Left forelimb (tissue), 1 donor: Measurements from ENCODE around the gene DCTN1.
A peak's percentile ranks its signal among the peaks of the same experiment; 100 is the strongest.

Experiments used
- DNase-seq: peaks from one replicate; pipeline ENCODE4 v3.0.0-alpha.2; 2018; ENCODE audit warnings: low spot score

DCTN1 gene

GRCh38 chr2:74413001-74413698, 33.0 kb upstream of the DCTN1 start:
- DNase-seq = peak; percentile 64

GRCh38 chr2:74407682-74408081, 27.6 kb upstream of the DCTN1 start:
- DNase-seq = no peak

GRCh38 chr2:74406035-74406434, 25.9 kb upstream of the DCTN1 start:
- DNase-seq = no peak

- DNase-seq = no peak
Measured at GRCh38 chr2:74401891-74402290, 21.8 kb upstream of the DCTN1 start.

- DNase-seq = no peak
Measured at GRCh38 chr2:74399785-74400184, 19.7 kb upstream of the DCTN1 start.

- no peak for DNase-seq
Measured at GRCh38 chr2:74396149-74396548, 16.0 kb upstream of the DCTN1 start.

- no peak for DNase-seq
Measured at GRCh38 chr2:74393525-74393924, 13.4 kb upstream of the DCTN1 start.

- no peak for DNase-seq
Measured at GRCh38 chr2:74392449-74392743, 12.3 kb upstream of the DCTN1 start.

GRCh38 chr2:74391580-74392448, 11.7 kb upstream of the DCTN1 start:
- peak; percentile 92 for DNase-seq

GRCh38 chr2:74391209-74391579, 11.1 kb upstream of the DCTN1 start:
- no peak for DNase-seq

- no peak for DNase-seq
Measured at GRCh38 chr2:74390606-74391005, 10.5 kb upstream of the DCTN1 start.

GRCh38 chr2:74387346-74387745, 7.2 kb upstream of the DCTN1 start:
- DNase-seq = no peak

GRCh38 chr2:74385396-74385795, 5.3 kb upstream of the DCTN1 start:
- DNase-seq = no peak

GRCh38 chr2:74384051-74384450, 3.9 kb upstream of the DCTN1 start:
- no peak for DNase-seq

- DNase-seq = no peak
Measured at GRCh38 chr2:74383254-74383653, 3.1 kb upstream of the DCTN1 start.

- no peak for DNase-seq
Measured at GRCh38 chr2:74381751-74382150, 1.6 kb upstream of the DCTN1 start.

GRCh38 chr2:74378007-74378406, 2.1 kb downstream of the DCTN1 start:
- no peak for DNase-seq

GRCh38 chr2:74375838-74376237, 4.3 kb downstream of the DCTN1 start:
- DNase-seq = no peak

- peak; percentile 74 for DNase-seq
Measured at GRCh38 chr2:74374509-74375205, 5.5 kb downstream of the DCTN1 start.

GRCh38 chr2:74373985-74374384, 6.1 kb downstream of the DCTN1 start:
- DNase-seq = no peak

GRCh38 chr2:74373221-74373676, 6.9 kb downstream of the DCTN1 start:
- no peak for DNase-seq

- DNase-seq = no peak
Measured at GRCh38 chr2:74372674-74373073, 7.4 kb downstream of the DCTN1 start.

- no peak for DNase-seq
Measured at GRCh38 chr2:74371421-74371820, 8.7 kb downstream of the DCTN1 start.
